ENCODE measurements around the gene TBC1D30.
"Not testable (repeated sequence)": the region's sequence is repeated elsewhere in the genome, so short reads cannot be mapped to it uniquely, and the experiment has no call there.

Gene TBC1D30

GRCh38 chr12:64824500-64825142 is at the start of gene TBC1D30:
Gene TBC1D30, plus strand, starts transcription at chr12:64824647. Its CDS starts 233 bp downstream, at chr12:64824880.
- DNase-seq = no peak

- DNase-seq = not testable (repeated sequence)
Measured at GRCh38 chr12:64775147-64775736, 49.2 kb upstream of the TBC1D30 start.

- no peak for DNase-seq
Measured at GRCh38 chr12:64779354-64779974, 45.0 kb upstream of the TBC1D30 start.

GRCh38 chr12:64780132-64780530 is 44.3 kb upstream of the TBC1D30 start:
- DNase-seq = no peak

- DNase-seq = no peak
Measured at GRCh38 chr12:64780531-64781279, 43.7 kb upstream of the TBC1D30 start.

GRCh38 chr12:64781280-64782190 is 42.9 kb upstream of the TBC1D30 start:
- DNase-seq = no peak

GRCh38 chr12:64782191-64782876 is 42.1 kb upstream of the TBC1D30 start:
- DNase-seq = no peak

GRCh38 chr12:64785838-64786237 is 38.6 kb upstream of the TBC1D30 start:
- DNase-seq = no peak

GRCh38 chr12:64790166-64790565 is 34.3 kb upstream of the TBC1D30 start:
- DNase-seq = no peak

GRCh38 chr12:64791036-64791435 is 33.4 kb upstream of the TBC1D30 start:
- DNase-seq = no peak

GRCh38 chr12:64792128-64792527 is 32.3 kb upstream of the TBC1D30 start:
- no peak for DNase-seq

GRCh38 chr12:64793610-64794009 is 30.8 kb upstream of the TBC1D30 start:
- no peak for DNase-seq

- no peak for DNase-seq
Measured at GRCh38 chr12:64794305-64794704, 30.1 kb upstream of the TBC1D30 start.

- peak; percentile 80 for DNase-seq
Measured at GRCh38 chr12:64796205-64796845, 28.1 kb upstream of the TBC1D30 start.

GRCh38 chr12:64797156-64797555 is 27.3 kb upstream of the TBC1D30 start:
- no peak for DNase-seq

GRCh38 chr12:64798165-64798564 is 26.3 kb upstream of the TBC1D30 start:
- no peak for DNase-seq

- DNase-seq = no peak
Measured at GRCh38 chr12:64800640-64801039, 23.8 kb upstream of the TBC1D30 start.

- no peak for DNase-seq
Measured at GRCh38 chr12:64801381-64801780, 23.1 kb upstream of the TBC1D30 start.

GRCh38 chr12:64802180-64802775 is 22.2 kb upstream of the TBC1D30 start:
- peak; percentile 49 for DNase-seq

GRCh38 chr12:64806173-64806572 is 18.3 kb upstream of the TBC1D30 start:
- no peak for DNase-seq
